ENCODE results near the gene THAP7. TPM values are rescaled to one million over a fixed set of nuclear protein-coding genes. Genes with fewer than 3 reads are reported as not detected.

THAP7 gene
- total RNA-seq, 1 experiment from 2014 or later = 24.6 TPM

GRCh38 chr22:21000987-21001600 is 824 bp downstream of the THAP7 start:
- Histone ChIP-seq H3T11ph (ENCODE audit: low read length) (no peak overlapping the region), H3K27me3 (ENCODE audit: insufficient read depth, low read length) (no peaks in the 10 kb centered on the region), H4K8ac (replicated peaks; ENCODE audit: insufficient read length, low read depth, low read length) (no peak overlapping the region), H3K4me2 (ENCODE audit: insufficient read depth, insufficient read length, low read length) (peak overlapping the region; percentile 57), H4K20me1 (ENCODE audit: control insufficient read depth, insufficient read depth, insufficient read length) (no peaks in the 10 kb centered on the region), H2BK15ac (ENCODE audit: low read depth, low read length) (no peak overlapping the region), H3K23me2 (ENCODE audit: insufficient read length, low read depth, low read length, poor library complexity, severe bottlenecking) (peaks cover 11% of the 10 kb centered on the region), H3K4me1 (ENCODE audit: insufficient read depth, low read length) (no peaks in the 10 kb centered on the region; the same call in 1 of the 2 replicates), H3K14ac (ENCODE audit: insufficient read depth, low read length) (peak overlapping the region; percentile 16; the same call in 1 of the 2 replicates), H3K56ac (ENCODE audit: insufficient read length, low read depth, low read length) (no peak overlapping the region), H2AK5ac (ENCODE audit: insufficient read length, low read length) (no peak overlapping the region), H3K23ac (ENCODE audit: insufficient read length, low read depth, low read length) (no peak overlapping the region), H4K91ac (ENCODE audit: insufficient read length, low read depth, low read length) (no peak overlapping the region), H3K18ac (ENCODE audit: insufficient read length, low read depth, low read length) (peak overlapping the region; percentile 13), H2BK20ac (ENCODE audit: low read depth, low read length, poor library complexity, severe bottlenecking) (no peak overlapping the region), H3K9ac (ENCODE audit: extremely low read depth, insufficient read length, low read length) (peak overlapping the region; percentile 48), H2BK12ac (ENCODE audit: insufficient read length, low read depth, low read length) (no peak overlapping the region), H3K4ac (ENCODE audit: low read depth, low read length) (no peak overlapping the region), H3K79me1 (ENCODE audit: insufficient read depth, low read depth, low read length, poor library complexity, severe bottlenecking) (no peaks in the 10 kb centered on the region), H3K9me3 (ENCODE audit: control insufficient read depth, low read depth, low read length) (no peaks in the 10 kb centered on the region), H3K79me2 (ENCODE audit: insufficient read depth, low read length) (no peaks in the 10 kb centered on the region), H2BK5ac (ENCODE audit: insufficient read length, low read length) (no peak overlapping the region), H3K27ac (ENCODE audit: insufficient read length, low read depth, low read length) (no peak overlapping the region), H2BK120ac (ENCODE audit: low read depth, low read length, poor library complexity, severe bottlenecking) (no peak overlapping the region), H4K5ac (ENCODE audit: insufficient read length, low read depth, low read length) (no peak overlapping the region), H2AFZ (ENCODE audit: low read length) (no peak overlapping the region)
- peaks cover 11 to 17% of the 10 kb centered on the region in 2 experiments for H3K4me1 Mint-ChIP-seq
- peak overlapping the region; percentile 88 to 92 for H3K4me3 Mint-ChIP-seq
- no peak for TF ChIP-seq CTCF (conservative IDR thresholded peaks at IDR 0.05)
- H3K27me3 Mint-ChIP-seq (ENCODE audit: low read depth) = no peaks in the 10 kb centered on the region
- H3K27ac Mint-ChIP-seq = peak overlapping the region; percentile 63 to 96 (median 93); a peak in 4 of 7 replicates
- no CpG with 5 or more reads among the region's 26 CpGs for WGBS (ENCODE audit: extremely low coverage, insufficient read length, low lambda C conversion rate)
- DNase-seq = no peak
- H3K36me3 Mint-ChIP-seq (ENCODE audit: insufficient read depth in 1 of 3, low read depth in 3 of 3) = peaks cover 0 to 11% (median 0%) of the 10 kb centered on the region in 3 experiments; a peak in 3 of 7 replicates
- no peaks in the 10 kb centered on the region for H3K9me3 Mint-ChIP-seq

Data from H9 (cell line).